Diencephalon (tissue), 1 donor: ENCODE results near the gene ZNF595. TPM values are rescaled to one million over a fixed set of nuclear protein-coding genes. Genes with fewer than 3 reads are reported as not detected.

Experiments used
- total RNA-seq: library from RNA; depleted of rRNA; stranded (reverse); fragments of >200 nt; gene quantifications from one replicate; pipeline ENCODE4 v1.2.3, GENCODE V29; 2014

ZNF595 gene
- total RNA-seq, result 44.1 TPM

DNA sequence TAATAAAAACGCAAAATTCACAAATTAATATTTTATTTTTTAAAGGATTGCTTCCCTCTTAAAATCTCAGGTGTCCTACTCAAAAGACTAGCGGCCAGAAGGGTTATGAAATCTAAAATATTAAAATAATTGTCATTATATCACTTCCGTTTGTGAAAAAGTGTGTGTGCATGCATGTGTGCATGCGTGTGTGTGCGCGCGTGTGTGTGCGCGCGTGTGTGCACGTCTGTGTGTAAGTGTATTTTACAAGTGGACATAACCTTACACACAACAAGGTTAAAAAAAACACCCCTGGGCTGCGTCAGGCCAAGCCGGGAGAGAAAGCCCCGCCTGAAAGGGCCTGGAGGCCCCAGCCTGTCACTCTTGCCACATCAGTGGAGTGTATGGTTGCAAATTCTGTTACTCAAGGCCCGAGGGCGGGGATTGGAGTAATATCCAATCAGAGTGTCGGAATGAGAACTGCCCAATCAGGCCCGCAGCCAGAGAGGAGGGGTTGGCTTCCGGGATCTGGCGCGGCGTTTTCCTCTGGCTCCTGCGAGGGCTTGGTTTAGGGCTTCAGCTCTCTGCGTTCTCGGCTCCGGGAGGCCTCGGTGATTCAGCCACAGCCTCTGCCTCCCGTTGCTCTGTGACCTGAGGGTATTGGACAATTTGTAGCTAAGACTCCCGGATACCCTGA lies at the start of gene ZNF595:
ZNF595 (plus strand) TSS at position 518 of the 676 bp plus-strand sequence. CDS start 168 bp downstream, outside the sequence.

DNA sequence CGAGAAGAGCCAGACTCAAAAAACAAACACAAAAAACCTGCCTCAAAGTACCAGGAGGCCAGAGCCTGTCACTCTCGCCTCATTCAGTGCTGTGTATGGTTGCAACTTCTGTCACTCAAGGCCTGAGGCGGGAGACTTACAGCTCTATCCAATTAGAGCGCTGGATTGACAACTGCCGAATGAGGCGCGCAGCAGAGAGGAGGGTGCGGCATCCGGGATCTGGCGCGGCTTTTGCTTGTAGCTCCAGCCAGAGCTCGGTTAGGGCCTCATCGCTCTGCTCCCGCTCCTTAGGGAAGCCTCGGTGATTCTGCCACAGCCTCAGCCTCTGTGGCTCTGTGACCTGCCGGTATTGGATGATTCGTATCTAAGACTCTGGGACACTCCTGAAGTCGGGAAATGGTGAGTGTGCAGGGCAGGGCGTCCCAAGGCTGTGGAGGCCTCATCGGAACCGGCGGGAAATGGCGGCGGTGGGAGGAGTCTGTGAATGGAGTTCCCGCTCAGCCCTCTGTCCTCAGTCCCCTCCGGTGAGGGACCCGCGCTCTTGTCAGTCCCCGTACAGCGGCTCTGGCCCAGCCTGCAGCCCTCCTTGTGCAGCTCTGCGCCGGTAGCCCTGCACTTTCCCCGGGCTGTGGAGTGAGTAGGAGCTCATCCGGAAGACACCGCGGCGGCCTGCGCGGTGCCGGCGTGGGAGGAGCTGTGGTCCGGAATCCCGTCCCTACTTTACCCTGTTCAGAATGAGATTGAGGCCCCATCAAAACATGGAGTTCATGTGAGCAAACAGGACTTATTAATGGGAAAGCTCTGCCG lies 71.4 kb downstream of the ZNF595 start, which contains the start of gene ZNF718:
ZNF718 (plus strand) TSS at position 227 of the 807 bp plus-strand sequence; CDS start at position 397, 170 bp downstream.

Other genes with a start within 250 kb of the ZNF595 start
- 29.5 TPM for gene ZNF718, start 71.2 kb downstream of the ZNF595 start, total RNA-seq